ENCODE results near the gene DEFB116.
"Not testable (repeated sequence)": the region's sequence is repeated elsewhere in the genome, so short reads cannot be mapped to it uniquely, and the experiment has no call there.

DEFB116 gene

GRCh38 chr20:31308535-31309162 is at the start of gene DEFB116:
TSS of gene DEFB116 (minus strand) at chr20:31308585. CDS start at chr20:31308585, 0 bp downstream.
- DNase-seq: no peak

- DNase-seq: no peak
These were observed 47.6 kb upstream of the DEFB116 start for GRCh38 chr20:31355981-31356380.

- no peak for DNase-seq
These were observed 33.1 kb upstream of the DEFB116 start for GRCh38 chr20:31341470-31341869.

GRCh38 chr20:31330893-31331292 is 22.5 kb upstream of the DEFB116 start:
- DNase-seq: no peak

- DNase-seq: no peak
These were observed 14.1 kb upstream of the DEFB116 start for GRCh38 chr20:31322504-31322903.

GRCh38 chr20:31284964-31285363 is 23.4 kb downstream of the DEFB116 start:
- DNase-seq: not testable (repeated sequence)

GRCh38 chr20:31278178-31278577 is 30.2 kb downstream of the DEFB116 start:
- DNase-seq: no peak

GRCh38 chr20:31274441-31274840 is 33.9 kb downstream of the DEFB116 start:
- no peak for DNase-seq

- DNase-seq: no peak
These were observed 48.0 kb downstream of the DEFB116 start for GRCh38 chr20:31260326-31260932.

- DNase-seq: no peak
These were observed 51.0 kb downstream of the DEFB116 start, which contains the start of gene DEFB115 for GRCh38 chr20:31257364-31257763. TSS of gene DEFB115 (plus strand) at chr20:31257664. CDS start at chr20:31257664, 0 bp downstream.

GRCh38 chr20:31256959-31257358 is 51.4 kb downstream of the DEFB116 start:
- DNase-seq: no peak
